ENCODE data around the gene PPARG.
"Not testable (repeated sequence)": the region's sequence is repeated elsewhere in the genome, so short reads cannot be mapped to it uniquely, and the experiment has no call there.

DNA sequence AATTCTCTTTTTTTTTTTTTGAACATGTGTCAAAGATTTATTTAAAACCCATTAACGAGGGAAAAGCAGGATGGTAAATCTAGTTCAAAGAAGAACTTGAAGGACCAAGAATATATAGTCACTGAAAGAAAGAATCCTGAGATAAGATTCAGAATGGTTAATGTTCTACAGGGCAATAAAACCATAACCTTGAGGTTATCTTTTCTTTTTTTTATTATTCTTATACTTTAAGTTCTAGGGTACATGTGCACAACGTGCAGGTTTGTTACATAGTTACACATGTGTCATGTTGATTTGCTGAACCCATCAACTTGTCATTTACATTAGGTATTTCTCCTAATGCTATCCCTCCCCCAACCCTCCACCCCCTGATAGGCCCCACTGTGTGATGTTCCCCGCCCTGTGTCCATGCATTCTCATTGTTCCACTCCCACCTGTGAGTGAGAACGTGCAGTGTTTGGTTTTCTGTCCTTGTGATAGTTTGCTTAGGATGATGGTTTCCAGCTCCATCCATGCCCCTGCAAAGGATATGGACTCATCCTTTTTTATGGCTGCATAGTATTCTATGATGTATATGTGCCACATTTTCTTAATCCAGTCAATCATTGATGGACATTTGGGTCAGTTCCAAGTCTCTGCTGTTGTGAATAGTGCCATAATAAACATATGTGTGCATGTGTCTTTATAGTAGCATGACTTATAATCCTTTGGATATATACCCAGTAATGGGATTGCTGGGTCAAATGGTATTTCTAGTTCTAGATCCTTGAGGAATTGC, 97.8 kb downstream of the PPARG start:
- TF ChIP-seq, protein P1, sequence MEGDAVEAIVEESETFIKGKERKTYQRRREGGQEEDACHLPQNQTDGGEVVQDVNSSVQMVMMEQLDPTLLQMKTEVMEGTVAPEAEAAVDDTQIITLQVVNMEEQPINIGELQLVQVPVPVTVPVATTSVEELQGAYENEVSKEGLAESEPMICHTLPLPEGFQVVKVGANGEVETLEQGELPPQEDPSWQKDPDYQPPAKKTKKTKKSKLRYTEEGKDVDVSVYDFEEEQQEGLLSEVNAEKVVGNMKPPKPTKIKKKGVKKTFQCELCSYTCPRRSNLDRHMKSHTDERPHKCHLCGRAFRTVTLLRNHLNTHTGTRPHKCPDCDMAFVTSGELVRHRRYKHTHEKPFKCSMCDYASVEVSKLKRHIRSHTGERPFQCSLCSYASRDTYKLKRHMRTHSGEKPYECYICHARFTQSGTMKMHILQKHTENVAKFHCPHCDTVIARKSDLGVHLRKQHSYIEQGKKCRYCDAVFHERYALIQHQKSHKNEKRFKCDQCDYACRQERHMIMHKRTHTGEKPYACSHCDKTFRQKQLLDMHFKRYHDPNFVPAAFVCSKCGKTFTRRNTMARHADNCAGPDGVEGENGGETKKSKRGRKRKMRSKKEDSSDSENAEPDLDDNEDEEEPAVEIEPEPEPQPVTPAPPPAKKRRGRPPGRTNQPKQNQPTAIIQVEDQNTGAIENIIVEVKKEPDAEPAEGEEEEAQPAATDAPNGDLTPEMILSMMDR (IDR thresholded peaks at IDR 0.05): not testable (repeated sequence)
- TF ChIP-seq POLR2A (IDR thresholded peaks at IDR 0.05): not testable (repeated sequence)
